WTC11 (cell line): ENCODE data around the gene TTC17. TPM values are rescaled to one million over a fixed set of nuclear protein-coding genes. Genes with fewer than 3 reads are reported as not detected.

Experiments
- ATAC-seq: fragments of 200-7000 bp; cut with Tn5 transposase; 2 replicates; pipeline ENCODE4 v1.10.0; 2021; ENCODE audit warnings: mild to moderate bottlenecking, moderate library complexity
- CTCF ChIA-PET: fragments of 300-600 bp; sonication (Branson Sonifier 250); formaldehyde crosslinking; loops from one replicate; lab custom pipeline; 2021; ENCODE audit warnings: antibody characterized with exemption; lab: Charles Lee
- POLR2A ChIA-PET: fragments of 350-600 bp; sonication (Branson Sonifier 250); formaldehyde crosslinking; loops from one replicate; lab custom pipeline; 2021; ENCODE audit warnings: antibody characterized with exemption; lab: Charles Lee
- DNase-seq: peaks from one replicate; pipeline ENCODE4 v3.0.0; 2021; ENCODE audit warnings: low spot score
- H3K27ac Mint-ChIP-seq: 2 replicates; pipeline ENCODE4 v1.8.0; 2021; ENCODE audit warnings: mixed read lengths
- H3K27me3 Mint-ChIP-seq: 2 replicates; pipeline ENCODE4 v1.8.0; 2021; ENCODE audit warnings: low read depth, mild to moderate bottlenecking, moderate library complexity, mixed read lengths
- H3K36me3 Mint-ChIP-seq: 2 replicates; pipeline ENCODE4 v1.8.0; 2021; ENCODE audit warnings: mixed read lengths
- H3K4me1 Mint-ChIP-seq: 2 replicates; pipeline ENCODE4 v1.8.0; 2022; ENCODE audit warnings: mixed read lengths
- H3K4me3 Mint-ChIP-seq: 2 replicates; pipeline ENCODE4 v1.8.0; 2021; ENCODE audit warnings: mild to moderate bottlenecking, moderate library complexity, mixed read lengths
- H3K9me3 Mint-ChIP-seq: 2 replicates; pipeline ENCODE4 v1.8.0; 2021; ENCODE audit warnings: mixed read lengths
- ETV6 ChIP-seq: sonication (generic); formaldehyde crosslinking; IDR thresholded peaks from 2 replicates; pipeline ENCODE4 v1.8.1; 2022; ENCODE audit warnings: mild to moderate bottlenecking, missing genetic modification reagents
- FOXJ3 ChIP-seq: sonication (generic); formaldehyde crosslinking; IDR thresholded peaks from 2 replicates; pipeline ENCODE4 v1.9.0; 2021; ENCODE audit warnings: missing genetic modification reagents, mild to moderate bottlenecking, borderline replicate concordance
- NFE2L1 ChIP-seq: sonication (generic); formaldehyde crosslinking; IDR thresholded peaks from 2 replicates; pipeline ENCODE4 v1.8.1; 2023; ENCODE audit warnings: missing genetic modification reagents
- NFYB ChIP-seq: sonication (generic); formaldehyde crosslinking; conservative IDR thresholded peaks from 2 replicates; pipeline ENCODE4 v1.8.0; 2022; ENCODE audit warnings: low read depth, missing genetic modification reagents
- OVOL2 ChIP-seq: fragments of 250-450 bp; sonication (Bioruptor Pico); IDR thresholded peaks from 2 replicates; pipeline ENCODE4 v1.9.0; 2021; ENCODE audit warnings: mild to moderate bottlenecking, borderline replicate concordance
- TEAD1 ChIP-seq: sonication (generic); formaldehyde crosslinking; IDR thresholded peaks from 2 replicates; pipeline ENCODE4 v1.8.0; 2022; ENCODE audit warnings: mild to moderate bottlenecking, missing genetic modification reagents
- ZNF219 ChIP-seq: sonication (generic); formaldehyde crosslinking; IDR thresholded peaks from 2 replicates; pipeline ENCODE4 v1.8.0; 2023; ENCODE audit warnings: missing genetic modification reagents, mild to moderate bottlenecking, borderline replicate concordance
- ZNF416 ChIP-seq: fragments of 250-450 bp; sonication (Bioruptor Pico); IDR thresholded peaks from 2 replicates; pipeline ENCODE4 v1.9.0; 2021; ENCODE audit warnings: mild to moderate bottlenecking, inconsistent platforms
- ZNF423 ChIP-seq: fragments of 250-450 bp; sonication (Bioruptor Pico); IDR thresholded peaks from 2 replicates; pipeline ENCODE4 v2.1.2; 2022; ENCODE audit warnings: mild to moderate bottlenecking, moderate library complexity
- total RNA-seq: library from RNA; stranded (reverse); gene quantifications from 3 replicates; pipeline ENCODE4 v1.2.3, GENCODE V29; 2021
- TF ChIP-seq, protein P1 (sequence below): fragments of 250-450 bp; sonication (Bioruptor Pico); IDR thresholded peaks from 2 replicates; pipeline ENCODE4 v1.8.0; 2021; ENCODE audit warnings: mild to moderate bottlenecking
- TF ChIP-seq, protein P2 (sequence below): fragments of 200-600 bp; IDR thresholded peaks from 2 replicates; pipeline ENCODE4 v1.8.0; 2022; ENCODE audit warnings: antibody characterized with exemption
- TF ChIP-seq, protein P3 (sequence below): fragments of 250-450 bp; sonication (Bioruptor Pico); IDR thresholded peaks from 2 replicates; pipeline ENCODE4 v2.1.2; 2022; ENCODE audit warnings: mild to moderate bottlenecking, moderate library complexity
- TF ChIP-seq, protein P4 (sequence below): sonication (generic); formaldehyde crosslinking; IDR thresholded peaks from 2 replicates; pipeline ENCODE4 v1.8.1; 2023; ENCODE audit warnings: mild to moderate bottlenecking, missing genetic modification reagents, moderate library complexity
- TF ChIP-seq, protein P5 (sequence below): sonication (generic); formaldehyde crosslinking; conservative IDR thresholded peaks from 2 replicates; pipeline ENCODE4 v1.8.1; 2023; ENCODE audit warnings: mild to moderate bottlenecking, low read depth, missing genetic modification reagents, moderate library complexity
- TF ChIP-seq, protein P6 (sequence below): sonication (generic); formaldehyde crosslinking; IDR thresholded peaks from 2 replicates; pipeline ENCODE4 v1.8.1; 2023; ENCODE audit warnings: mild to moderate bottlenecking, missing genetic modification reagents
- TF ChIP-seq, protein P7 (sequence below): sonication (generic); formaldehyde crosslinking; IDR thresholded peaks from 2 replicates; pipeline ENCODE4 v1.8.1; 2023; ENCODE audit warnings: mild to moderate bottlenecking, missing genetic modification reagents

The TTC17 gene
- total RNA-seq, 1 experiment from 2014 or later = 69.0 TPM

DNA sequence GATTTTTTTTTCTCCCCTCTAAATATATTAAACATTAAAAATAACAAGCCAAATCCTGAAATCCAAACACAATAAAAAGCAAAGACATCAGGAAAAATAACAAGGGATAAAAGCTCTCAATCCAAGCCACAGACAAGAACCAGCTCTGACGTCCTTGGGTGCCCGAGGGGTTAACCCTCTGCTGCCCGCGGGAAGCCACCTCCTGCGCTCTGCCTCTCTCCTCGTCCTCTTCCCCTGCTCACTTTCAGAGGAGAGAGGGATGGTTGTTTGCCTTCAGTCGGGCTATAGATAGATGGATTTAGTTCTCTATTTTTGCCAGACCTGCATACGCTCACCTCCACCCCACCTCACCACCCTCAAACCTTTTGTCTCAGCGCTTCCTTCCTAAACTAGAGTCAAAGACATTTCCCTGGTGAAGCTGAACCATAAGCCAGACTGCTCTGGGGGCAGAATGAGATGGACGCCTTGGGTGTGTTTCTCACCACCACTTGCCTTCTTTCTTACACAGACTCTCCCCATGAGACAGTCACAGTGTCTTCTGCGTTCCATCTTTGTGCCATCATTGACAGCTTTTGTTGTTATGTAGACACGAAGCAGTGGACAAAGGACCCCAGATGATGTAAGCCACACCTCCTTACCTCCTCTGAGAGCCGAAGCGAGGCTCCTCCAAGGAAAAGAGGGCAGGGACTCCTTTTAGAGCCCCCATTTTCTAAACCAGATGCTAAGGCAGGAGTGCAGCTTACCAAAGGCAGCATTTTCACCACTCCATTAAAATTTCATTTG, 179.3 kb downstream of the TTC17 start (continued):
- TF ChIP-seq, protein P1, sequence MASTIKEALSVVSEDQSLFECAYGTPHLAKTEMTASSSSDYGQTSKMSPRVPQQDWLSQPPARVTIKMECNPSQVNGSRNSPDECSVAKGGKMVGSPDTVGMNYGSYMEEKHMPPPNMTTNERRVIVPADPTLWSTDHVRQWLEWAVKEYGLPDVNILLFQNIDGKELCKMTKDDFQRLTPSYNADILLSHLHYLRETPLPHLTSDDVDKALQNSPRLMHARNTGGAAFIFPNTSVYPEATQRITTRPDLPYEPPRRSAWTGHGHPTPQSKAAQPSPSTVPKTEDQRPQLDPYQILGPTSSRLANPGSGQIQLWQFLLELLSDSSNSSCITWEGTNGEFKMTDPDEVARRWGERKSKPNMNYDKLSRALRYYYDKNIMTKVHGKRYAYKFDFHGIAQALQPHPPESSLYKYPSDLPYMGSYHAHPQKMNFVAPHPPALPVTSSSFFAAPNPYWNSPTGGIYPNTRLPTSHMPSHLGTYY (CRISPR knock-in tag) = no peak
- no peak for TF ChIP-seq ZNF416 (CRISPR knock-in tag)
- no peak for TF ChIP-seq NFE2L1 (CRISPR knock-in tag)

DNA sequence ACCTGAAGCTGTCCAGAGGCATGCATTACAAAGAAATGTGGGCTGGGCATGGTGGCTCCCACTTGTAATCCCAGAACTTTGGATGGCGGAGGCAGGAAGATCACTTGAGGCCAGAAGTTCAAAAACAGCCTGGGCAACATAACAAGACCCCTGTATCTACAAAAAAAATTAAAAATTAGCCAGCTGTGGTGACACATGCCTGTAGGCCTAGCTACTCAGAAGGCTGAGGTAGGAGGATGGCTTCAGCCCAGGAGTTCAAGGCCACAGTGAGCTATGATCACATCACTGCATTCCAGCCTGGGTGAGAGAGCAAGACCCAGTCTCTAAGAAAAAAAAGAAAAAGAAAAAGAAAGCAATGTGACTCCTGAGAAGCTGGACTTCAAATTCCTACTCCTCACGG, 183.3 kb downstream of the TTC17 start:
- H3K4me3 Mint-ChIP-seq = no peak overlapping the region
- no peak overlapping the region for H3K27ac Mint-ChIP-seq
- POLR2A ChIA-PET = no interaction called here
- peaks cover 55% of the 10 kb centered on the region for H3K27me3 Mint-ChIP-seq
- no peak for ATAC-seq
- peaks cover 7% of the 10 kb centered on the region for H3K4me1 Mint-ChIP-seq
- TF ChIP-seq, protein P2, sequence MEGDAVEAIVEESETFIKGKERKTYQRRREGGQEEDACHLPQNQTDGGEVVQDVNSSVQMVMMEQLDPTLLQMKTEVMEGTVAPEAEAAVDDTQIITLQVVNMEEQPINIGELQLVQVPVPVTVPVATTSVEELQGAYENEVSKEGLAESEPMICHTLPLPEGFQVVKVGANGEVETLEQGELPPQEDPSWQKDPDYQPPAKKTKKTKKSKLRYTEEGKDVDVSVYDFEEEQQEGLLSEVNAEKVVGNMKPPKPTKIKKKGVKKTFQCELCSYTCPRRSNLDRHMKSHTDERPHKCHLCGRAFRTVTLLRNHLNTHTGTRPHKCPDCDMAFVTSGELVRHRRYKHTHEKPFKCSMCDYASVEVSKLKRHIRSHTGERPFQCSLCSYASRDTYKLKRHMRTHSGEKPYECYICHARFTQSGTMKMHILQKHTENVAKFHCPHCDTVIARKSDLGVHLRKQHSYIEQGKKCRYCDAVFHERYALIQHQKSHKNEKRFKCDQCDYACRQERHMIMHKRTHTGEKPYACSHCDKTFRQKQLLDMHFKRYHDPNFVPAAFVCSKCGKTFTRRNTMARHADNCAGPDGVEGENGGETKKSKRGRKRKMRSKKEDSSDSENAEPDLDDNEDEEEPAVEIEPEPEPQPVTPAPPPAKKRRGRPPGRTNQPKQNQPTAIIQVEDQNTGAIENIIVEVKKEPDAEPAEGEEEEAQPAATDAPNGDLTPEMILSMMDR = no peak
- no peak for TF ChIP-seq FOXJ3 (CRISPR knock-in tag)
- TF ChIP-seq, protein P3, sequence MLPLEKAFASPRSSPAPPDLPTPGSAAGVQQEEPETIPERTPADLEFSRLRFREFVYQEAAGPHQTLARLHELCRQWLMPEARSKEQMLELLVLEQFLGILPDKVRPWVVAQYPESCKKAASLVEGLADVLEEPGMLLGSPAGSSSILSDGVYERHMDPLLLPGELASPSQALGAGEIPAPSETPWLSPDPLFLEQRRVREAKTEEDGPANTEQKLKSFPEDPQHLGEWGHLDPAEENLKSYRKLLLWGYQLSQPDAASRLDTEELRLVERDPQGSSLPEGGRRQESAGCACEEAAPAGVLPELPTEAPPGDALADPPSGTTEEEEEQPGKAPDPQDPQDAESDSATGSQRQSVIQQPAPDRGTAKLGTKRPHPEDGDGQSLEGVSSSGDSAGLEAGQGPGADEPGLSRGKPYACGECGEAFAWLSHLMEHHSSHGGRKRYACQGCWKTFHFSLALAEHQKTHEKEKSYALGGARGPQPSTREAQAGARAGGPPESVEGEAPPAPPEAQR (CRISPR knock-in tag) = no peak
- no peak for TF ChIP-seq NFE2L1 (CRISPR knock-in tag)
- TF ChIP-seq ETV6 (CRISPR knock-in tag) = no peak
- no peak for TF ChIP-seq ZNF423 (CRISPR knock-in tag)
- TF ChIP-seq NFYB (CRISPR knock-in tag) = no peak
- TF ChIP-seq, protein P4, sequence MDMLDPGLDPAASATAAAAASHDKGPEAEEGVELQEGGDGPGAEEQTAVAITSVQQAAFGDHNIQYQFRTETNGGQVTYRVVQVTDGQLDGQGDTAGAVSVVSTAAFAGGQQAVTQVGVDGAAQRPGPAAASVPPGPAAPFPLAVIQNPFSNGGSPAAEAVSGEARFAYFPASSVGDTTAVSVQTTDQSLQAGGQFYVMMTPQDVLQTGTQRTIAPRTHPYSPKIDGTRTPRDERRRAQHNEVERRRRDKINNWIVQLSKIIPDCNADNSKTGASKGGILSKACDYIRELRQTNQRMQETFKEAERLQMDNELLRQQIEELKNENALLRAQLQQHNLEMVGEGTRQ = no peak
- CTCF ChIA-PET = interaction anchor here (1.3 kb wide), 1 partner anchor 27 kb away, joined by 4 read pairs; no protein-coding TSS in a partner anchor
- peaks cover 3% of the 10 kb centered on the region; the same call in 1 of the 2 replicates for H3K36me3 Mint-ChIP-seq
- DNase-seq = no peak
- peaks cover 14% of the 10 kb centered on the region for H3K9me3 Mint-ChIP-seq

DNA sequence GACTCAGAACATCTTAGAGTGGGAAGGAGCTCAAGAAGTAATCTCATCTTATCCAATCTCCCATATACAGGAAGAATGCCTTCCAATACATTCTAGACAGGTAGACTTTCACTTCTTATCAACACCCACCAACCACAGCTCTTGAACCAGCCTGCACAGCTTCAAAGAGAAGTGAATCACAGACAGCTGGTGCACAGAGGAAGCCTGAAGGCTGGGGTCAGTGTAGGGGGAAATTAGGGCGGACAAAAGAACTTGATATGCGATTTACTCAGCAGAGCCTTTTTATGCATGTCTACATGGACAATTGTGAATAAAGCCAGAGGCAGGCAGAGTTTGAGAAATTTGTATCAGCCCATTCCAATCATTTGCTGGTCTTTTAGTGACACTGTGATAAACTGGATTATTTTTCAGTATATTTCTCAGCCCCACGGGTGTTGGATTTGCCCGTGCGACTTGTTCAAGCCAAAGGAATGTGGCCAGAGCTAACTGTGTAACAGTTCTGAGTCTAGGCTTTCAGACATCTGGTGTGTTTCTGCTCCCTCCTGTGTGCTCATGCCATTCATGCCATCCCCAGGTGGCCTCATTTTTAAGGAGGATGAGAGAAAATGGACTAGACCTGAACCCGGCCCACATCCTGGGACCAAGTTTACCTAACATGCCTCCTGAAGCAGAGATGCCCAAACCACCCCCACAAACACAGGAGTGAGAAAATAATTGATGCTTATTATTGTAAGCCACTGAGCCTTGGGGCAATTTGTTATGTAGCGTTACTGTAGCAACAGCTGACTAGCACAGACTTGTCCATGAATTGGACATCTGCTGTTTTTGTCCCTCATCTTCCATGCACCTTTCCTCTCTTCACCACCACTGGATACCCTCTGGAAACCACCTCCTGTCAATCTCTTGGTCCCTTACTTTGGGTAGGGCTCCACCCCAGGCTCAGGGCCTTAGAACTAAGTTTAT, 184.3 kb downstream of the TTC17 start:
- Mint-ChIP-seq H3K36me3 (peaks cover 3% of the 10 kb centered on the region; the same call in 1 of the 2 replicates), H3K27ac (no peak overlapping the region; the same call in 1 of the 2 replicates), H3K9me3 (peaks cover 14% of the 10 kb centered on the region), H3K27me3 (peaks cover 55% of the 10 kb centered on the region), H3K4me1 (peaks cover 6% of the 10 kb centered on the region), H3K4me3 (no peak overlapping the region)
- ChIA-PET POLR2A (no interaction called here), CTCF (interaction anchor here (0.7 to 1.3 kb wide), 2 partner anchors 28 to 529 kb away, joined by 3 to 4 read pairs; no protein-coding TSS in a partner anchor)
- ATAC-seq = no peak
- no peak for DNase-seq
- no peak for TF ChIP-seq TEAD1 (CRISPR knock-in tag)
- no peak for TF ChIP-seq ZNF219 (CRISPR knock-in tag)
- TF ChIP-seq, protein P5, sequence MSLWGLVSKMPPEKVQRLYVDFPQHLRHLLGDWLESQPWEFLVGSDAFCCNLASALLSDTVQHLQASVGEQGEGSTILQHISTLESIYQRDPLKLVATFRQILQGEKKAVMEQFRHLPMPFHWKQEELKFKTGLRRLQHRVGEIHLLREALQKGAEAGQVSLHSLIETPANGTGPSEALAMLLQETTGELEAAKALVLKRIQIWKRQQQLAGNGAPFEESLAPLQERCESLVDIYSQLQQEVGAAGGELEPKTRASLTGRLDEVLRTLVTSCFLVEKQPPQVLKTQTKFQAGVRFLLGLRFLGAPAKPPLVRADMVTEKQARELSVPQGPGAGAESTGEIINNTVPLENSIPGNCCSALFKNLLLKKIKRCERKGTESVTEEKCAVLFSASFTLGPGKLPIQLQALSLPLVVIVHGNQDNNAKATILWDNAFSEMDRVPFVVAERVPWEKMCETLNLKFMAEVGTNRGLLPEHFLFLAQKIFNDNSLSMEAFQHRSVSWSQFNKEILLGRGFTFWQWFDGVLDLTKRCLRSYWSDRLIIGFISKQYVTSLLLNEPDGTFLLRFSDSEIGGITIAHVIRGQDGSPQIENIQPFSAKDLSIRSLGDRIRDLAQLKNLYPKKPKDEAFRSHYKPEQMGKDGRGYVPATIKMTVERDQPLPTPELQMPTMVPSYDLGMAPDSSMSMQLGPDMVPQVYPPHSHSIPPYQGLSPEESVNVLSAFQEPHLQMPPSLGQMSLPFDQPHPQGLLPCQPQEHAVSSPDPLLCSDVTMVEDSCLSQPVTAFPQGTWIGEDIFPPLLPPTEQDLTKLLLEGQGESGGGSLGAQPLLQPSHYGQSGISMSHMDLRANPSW (CRISPR knock-in tag) = no peak
- TF ChIP-seq, protein P6, sequence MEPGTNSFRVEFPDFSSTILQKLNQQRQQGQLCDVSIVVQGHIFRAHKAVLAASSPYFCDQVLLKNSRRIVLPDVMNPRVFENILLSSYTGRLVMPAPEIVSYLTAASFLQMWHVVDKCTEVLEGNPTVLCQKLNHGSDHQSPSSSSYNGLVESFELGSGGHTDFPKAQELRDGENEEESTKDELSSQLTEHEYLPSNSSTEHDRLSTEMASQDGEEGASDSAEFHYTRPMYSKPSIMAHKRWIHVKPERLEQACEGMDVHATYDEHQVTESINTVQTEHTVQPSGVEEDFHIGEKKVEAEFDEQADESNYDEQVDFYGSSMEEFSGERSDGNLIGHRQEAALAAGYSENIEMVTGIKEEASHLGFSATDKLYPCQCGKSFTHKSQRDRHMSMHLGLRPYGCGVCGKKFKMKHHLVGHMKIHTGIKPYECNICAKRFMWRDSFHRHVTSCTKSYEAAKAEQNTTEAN (CRISPR knock-in tag) = no peak
- TF ChIP-seq, protein P1 (CRISPR knock-in tag) = no peak
- TF ChIP-seq, protein P7, sequence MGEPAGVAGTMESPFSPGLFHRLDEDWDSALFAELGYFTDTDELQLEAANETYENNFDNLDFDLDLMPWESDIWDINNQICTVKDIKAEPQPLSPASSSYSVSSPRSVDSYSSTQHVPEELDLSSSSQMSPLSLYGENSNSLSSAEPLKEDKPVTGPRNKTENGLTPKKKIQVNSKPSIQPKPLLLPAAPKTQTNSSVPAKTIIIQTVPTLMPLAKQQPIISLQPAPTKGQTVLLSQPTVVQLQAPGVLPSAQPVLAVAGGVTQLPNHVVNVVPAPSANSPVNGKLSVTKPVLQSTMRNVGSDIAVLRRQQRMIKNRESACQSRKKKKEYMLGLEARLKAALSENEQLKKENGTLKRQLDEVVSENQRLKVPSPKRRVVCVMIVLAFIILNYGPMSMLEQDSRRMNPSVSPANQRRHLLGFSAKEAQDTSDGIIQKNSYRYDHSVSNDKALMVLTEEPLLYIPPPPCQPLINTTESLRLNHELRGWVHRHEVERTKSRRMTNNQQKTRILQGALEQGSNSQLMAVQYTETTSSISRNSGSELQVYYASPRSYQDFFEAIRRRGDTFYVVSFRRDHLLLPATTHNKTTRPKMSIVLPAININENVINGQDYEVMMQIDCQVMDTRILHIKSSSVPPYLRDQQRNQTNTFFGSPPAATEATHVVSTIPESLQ (CRISPR knock-in tag) = no peak
- TF ChIP-seq OVOL2 = no peak
